ENCODE data around the gene SIPA1.

DNA sequence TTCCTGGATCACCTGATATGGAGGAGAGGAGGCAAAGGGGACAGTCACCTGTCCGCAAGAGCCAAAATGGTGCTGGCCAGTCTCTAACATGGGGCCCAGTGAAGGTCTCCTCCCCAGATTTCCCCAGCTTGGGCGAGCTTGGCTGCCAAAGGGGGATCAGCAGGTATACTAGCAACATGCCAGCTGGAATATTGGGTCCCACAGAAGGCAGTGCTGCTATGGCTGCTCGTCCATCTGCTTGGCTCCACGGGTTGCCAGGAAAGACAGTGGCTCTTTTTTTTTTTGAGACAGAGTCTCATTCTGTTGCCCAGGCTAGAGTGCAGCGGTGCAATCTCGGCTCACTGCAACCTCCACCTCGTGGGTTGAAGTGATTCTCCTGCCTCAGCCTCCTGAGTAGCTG, 61.4 kb downstream of the SIPA1 start:
- no peak for TF ChIP-seq EZH2 (IDR thresholded peaks at IDR 0.05)
- TF ChIP-seq POLR2AphosphoS5 (IDR thresholded peaks at IDR 0.05; ENCODE audit: borderline replicate concordance, low read depth, low read length) = no peak
